ENCODE measurements around the gene STK32B. TPM values are rescaled to one million over a fixed set of nuclear protein-coding genes. Genes with fewer than 3 reads are reported as not detected.

Gene STK32B
- polyA plus RNA-seq, 1 experiment: 4.3 TPM

DNA sequence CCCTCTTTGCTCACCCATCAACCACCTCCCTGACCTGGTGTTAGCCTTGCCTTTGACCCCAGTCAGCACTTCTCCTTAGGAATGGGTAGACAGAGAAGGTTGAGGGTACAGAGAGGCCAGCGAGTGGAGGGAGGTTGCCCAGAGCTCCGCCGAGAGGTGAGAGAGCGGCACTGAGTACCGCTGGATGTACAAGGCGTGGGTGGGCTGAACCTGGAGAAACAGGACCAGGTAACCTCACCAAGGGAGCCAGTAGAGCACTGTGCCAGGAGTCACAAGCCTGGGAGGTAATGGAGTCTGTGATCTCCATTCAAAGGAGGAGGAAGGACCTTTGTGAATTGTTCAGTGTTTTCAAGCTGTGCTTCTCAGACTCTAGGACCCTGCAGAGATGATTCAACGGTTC, 400.9 kb downstream of the STK32B start:
- CTCF ChIA-PET: no interaction called here
- DNase-seq (ENCODE audit: low read depth, low spot score): no peak
- Histone ChIP-seq H3K4me3 (ENCODE audit: low read depth, low read length) (no peak overlapping the region), H3K9me3 (ENCODE audit: control insufficient read depth, insufficient read depth, low read length) (no peaks in the 10 kb centered on the region), H3K27ac (ENCODE audit: low read depth, low read length) (no peak overlapping the region), H3K27me3 (ENCODE audit: control insufficient read depth, insufficient read depth, low read length) (no peaks in the 10 kb centered on the region)
- no peak for TF ChIP-seq CTCF (IDR thresholded peaks at IDR 0.05; ENCODE audit: low read depth, low read length)
- POLR2A ChIA-PET: no interaction called here

DNA sequence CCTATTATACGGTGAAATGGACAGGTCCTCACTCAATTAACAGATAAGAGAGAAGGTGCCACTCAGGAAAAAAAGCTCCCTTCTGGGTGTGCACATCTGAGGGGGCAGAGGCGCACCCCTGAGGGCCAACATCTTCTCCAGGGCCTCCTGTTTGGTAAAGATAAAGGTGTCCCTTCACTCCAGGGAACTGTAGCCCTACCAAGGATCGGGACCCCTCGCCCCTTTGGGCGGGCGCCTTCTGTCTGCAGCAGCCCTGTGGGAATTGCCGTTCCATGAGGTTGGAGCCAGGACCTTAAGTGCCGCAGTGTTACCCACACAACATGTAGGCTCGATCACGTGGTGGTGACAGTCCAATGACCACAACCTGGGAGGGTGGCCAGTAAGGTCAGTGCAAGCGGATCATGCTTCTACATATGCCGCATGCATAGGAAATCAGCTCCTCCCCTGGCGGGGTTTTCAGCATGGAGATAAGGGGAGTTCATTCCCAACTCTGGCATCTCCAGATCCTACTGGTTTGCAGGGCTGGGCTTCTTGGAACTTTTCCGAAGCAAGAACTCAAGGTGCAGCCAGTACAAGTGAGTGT, 403.8 kb downstream of the STK32B start:
- DNase-seq (ENCODE audit: low read depth, low spot score): no peak
- no peak overlapping the region for H3K4me3 ChIP-seq (ENCODE audit: low read depth, low read length)
- H3K9me3 ChIP-seq (ENCODE audit: control insufficient read depth, insufficient read depth, low read length): no peaks in the 10 kb centered on the region
- no peaks in the 10 kb centered on the region for H3K27me3 ChIP-seq (ENCODE audit: control insufficient read depth, insufficient read depth, low read length)
- TF ChIP-seq CTCF (IDR thresholded peaks at IDR 0.05; ENCODE audit: low read depth, low read length): no peak
- POLR2A ChIA-PET: no interaction called here
- no peak overlapping the region for H3K27ac ChIP-seq (ENCODE audit: low read depth, low read length)
- CTCF ChIA-PET: no interaction called here

DNA sequence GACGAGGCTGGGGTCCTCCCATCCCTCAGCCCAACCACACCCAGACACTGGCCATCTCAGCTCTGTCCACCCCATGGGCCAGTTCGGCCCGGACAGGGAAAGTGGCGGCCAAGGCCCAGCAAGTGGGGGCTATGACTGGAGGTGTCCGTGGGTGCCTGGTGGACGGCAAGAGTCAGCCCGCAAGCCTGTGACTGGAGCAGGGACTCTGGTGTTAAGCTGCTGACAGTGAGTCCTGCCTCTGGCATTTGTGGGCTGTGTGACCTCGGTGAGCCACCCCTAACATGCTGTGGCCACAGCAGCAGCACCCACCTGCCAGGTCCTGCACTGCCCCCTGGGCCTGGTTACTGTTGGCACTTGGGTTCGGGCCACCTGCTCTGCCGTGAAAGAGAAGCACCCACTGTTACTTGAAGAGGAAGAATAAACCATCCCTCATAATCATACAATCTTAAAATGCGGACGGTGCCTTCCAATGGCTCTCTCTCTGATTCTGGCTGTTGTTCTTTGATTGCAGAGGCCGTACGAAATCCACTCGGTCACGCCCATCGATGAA, 405.1 kb downstream of the STK32B start:
- TF ChIP-seq CTCF (IDR thresholded peaks at IDR 0.05; ENCODE audit: low read depth, low read length): no peak
- no peaks in the 10 kb centered on the region for H3K27me3 ChIP-seq (ENCODE audit: control insufficient read depth, insufficient read depth, low read length)
- ChIA-PET POLR2A (no interaction called here), CTCF (interaction anchor here (0.6 kb wide), 2 partner anchors 201 to 356 kb away, joined by 4 read pairs; no protein-coding TSS in a partner anchor)
- DNase-seq (ENCODE audit: low read depth, low spot score): no peak
- no peak overlapping the region for H3K27ac ChIP-seq (ENCODE audit: low read depth, low read length)
- no peak overlapping the region for H3K4me3 ChIP-seq (ENCODE audit: low read depth, low read length)
- no peaks in the 10 kb centered on the region for H3K9me3 ChIP-seq (ENCODE audit: control insufficient read depth, insufficient read depth, low read length)

DNA sequence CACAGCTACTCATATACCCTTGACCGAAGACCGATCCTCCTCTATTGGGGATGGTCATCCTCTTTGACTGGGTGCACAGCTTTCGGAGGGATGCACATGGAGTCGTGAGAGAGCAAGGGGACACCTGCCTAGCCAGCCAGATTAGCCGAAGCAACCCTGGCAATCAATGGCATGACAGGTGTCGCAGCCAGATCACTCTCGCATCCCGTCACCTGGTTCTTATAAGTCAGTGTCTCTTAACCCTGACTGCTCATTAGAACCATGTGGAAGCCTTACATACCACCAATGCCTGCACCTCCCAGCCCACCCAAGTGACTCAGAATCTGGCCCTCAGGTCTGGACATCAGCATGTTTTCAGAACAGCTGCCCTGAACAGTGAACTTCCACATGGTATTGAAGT, 407.4 kb downstream of the STK32B start:
- no peaks in the 10 kb centered on the region for H3K9me3 ChIP-seq (ENCODE audit: control insufficient read depth, insufficient read depth, low read length)
- H3K27ac ChIP-seq (ENCODE audit: low read depth, low read length): no peak overlapping the region
- H3K4me3 ChIP-seq (ENCODE audit: low read depth, low read length): no peak overlapping the region
- no peak for DNase-seq (ENCODE audit: low read depth, low spot score)
- POLR2A ChIA-PET: no interaction called here
- CTCF ChIA-PET: interaction anchor here (1.1 to 1.8 kb wide), 2 partner anchors 59 to 60 kb away, joined by 3 to 6 read pairs; no protein-coding TSS in a partner anchor
- no peaks in the 10 kb centered on the region for H3K27me3 ChIP-seq (ENCODE audit: control insufficient read depth, insufficient read depth, low read length)
- no peak for TF ChIP-seq CTCF (IDR thresholded peaks at IDR 0.05; ENCODE audit: low read depth, low read length)

DNA sequence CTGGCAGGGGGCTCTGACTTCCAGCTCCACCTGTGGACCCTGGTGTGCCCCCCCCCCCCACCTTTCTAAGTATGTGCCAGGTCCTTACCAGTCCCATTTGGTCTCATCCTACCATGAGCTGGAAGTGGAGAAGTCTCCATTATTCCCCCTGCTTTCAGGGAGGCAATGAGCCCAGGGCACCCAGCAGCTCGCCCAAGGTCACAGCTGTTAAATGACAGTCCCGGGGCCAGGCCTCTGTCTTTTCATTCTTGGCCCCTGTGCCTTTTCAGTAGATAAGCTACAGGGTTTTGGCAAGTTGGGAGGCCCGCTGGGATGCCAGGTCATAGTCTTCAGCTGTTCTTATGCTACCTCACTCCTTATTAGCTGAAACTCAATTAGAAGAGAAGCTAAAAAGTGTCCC, 408.0 kb downstream of the STK32B start:
- ChIA-PET POLR2A (no interaction called here), CTCF (interaction anchor here (0.7 to 1.8 kb wide), 7 partner anchors 18 to 465 kb away, joined by 3 to 13 read pairs (median 4); partner anchors contain the start of gene STK32B)
- H3K27me3 ChIP-seq (ENCODE audit: control insufficient read depth, insufficient read depth, low read length): no peaks in the 10 kb centered on the region
- no peak overlapping the region for H3K27ac ChIP-seq (ENCODE audit: low read depth, low read length)
- H3K4me3 ChIP-seq (ENCODE audit: low read depth, low read length): no peak overlapping the region
- TF ChIP-seq CTCF (IDR thresholded peaks at IDR 0.05; ENCODE audit: low read depth, low read length): no peak
- no peak for DNase-seq (ENCODE audit: low read depth, low spot score)
- H3K9me3 ChIP-seq (ENCODE audit: control insufficient read depth, insufficient read depth, low read length): no peaks in the 10 kb centered on the region

Measured in AG04450 (cell line).